HL-60 (cell line): ENCODE results near the gene DNAJB1.

ENCODE experiments used
- CTCF ChIP-seq: IDR thresholded peaks from one replicate; pipeline ENCODE4 v1.5.1; 2011; ENCODE audit warnings: low read length, control low read depth, inconsistent platforms; ENCODE audit not compliant: insufficient read depth
- GABPA ChIP-seq: IDR thresholded peaks from 2 replicates; pipeline ENCODE4 v1.6.1; 2012; ENCODE audit warnings: low read depth
- POLR2AphosphoS5 ChIP-seq: IDR thresholded peaks from 2 replicates; pipeline ENCODE4 v1.6.1; 2012; ENCODE audit warnings: low read depth
- REST ChIP-seq: IDR thresholded peaks from 2 replicates; pipeline ENCODE4 v1.6.1; 2012; ENCODE audit warnings: low read depth; ENCODE audit not compliant: insufficient replicate concordance
- SPI1 ChIP-seq: IDR thresholded peaks from 2 replicates; pipeline ENCODE4 v1.6.1; 2012; ENCODE audit warnings: low read depth, mild to moderate bottlenecking, borderline replicate concordance

GRCh38 chr19:14478113-14478545, 40.1 kb downstream of the DNAJB1 start:
- TF ChIP-seq CTCF (no peak), POLR2AphosphoS5 (no peak), REST (no peak), SPI1 (no peak), GABPA (no peak)
